Endothelial cell of umbilical vein (primary cell): ENCODE measurements around the gene PDS5B. TPM values are rescaled to one million over a fixed set of nuclear protein-coding genes. Genes with fewer than 3 reads are reported as not detected.

Experiments used
- BruUV-seq: library from RNA; stranded (reverse); fragments of 400-500 nt; replicated peaks from 2 replicates; lab custom pipeline; 2021; lab: Mats Ljungman, UMichigan
- CTCF ChIA-PET: fragments of 300-600, 350-600 bp; sonication (Branson Sonifier 250); formaldehyde crosslinking; loops from one replicate; lab custom pipeline; 2021; ENCODE audit warnings: antibody characterized with exemption, inconsistent platforms; lab: Charles Lee
- POLR2A ChIA-PET: fragments of 300-600, 350-600 bp; sonication (Branson Sonifier 250); formaldehyde crosslinking; loops from one replicate; lab custom pipeline; 2021; ENCODE audit warnings: antibody characterized with exemption, inconsistent platforms; lab: Charles Lee
- DNase-seq: peaks from one replicate; pipeline ENCODE4 v3.0.0-alpha.2; 2011; ENCODE audit warnings: low read depth, low spot score
- FAIRE-seq: peaks from 2 replicates; lab custom pipeline; 2011; peaks lifted over from hg19 to GRCh38; lab: Jason Lieb, UNC
- H2AFZ ChIP-seq: 2 replicates; pipeline ENCODE4 v1.6.0; 2012; ENCODE audit warnings: low read depth, low read length, control low read depth, inconsistent platforms
- H3K27ac ChIP-seq: 2 replicates; pipeline ENCODE4 v1.5.1; 2011; ENCODE audit warnings: low read depth, mild to moderate bottlenecking, control low read depth, low read length, moderate library complexity; ENCODE audit not compliant: insufficient read depth
- H3K27me3 ChIP-seq, 2 experiments: 2 replicates each; pipeline versions ENCODE4 v1.6.0 to v1.6.1; 2011; ENCODE audit warnings: low read length in 2 of 2, mixed read lengths in 1 of 2; ENCODE audit not compliant: control insufficient read depth in 2 of 2, insufficient read depth in 2 of 2
- H3K36me3 ChIP-seq, 2 experiments: 2 replicates in 1 of 2; 3 replicates in 1 of 2; pipeline ENCODE4 v1.5.1; 2011; ENCODE audit warnings: low read length in 2 of 2, mild to moderate bottlenecking in 1 of 2, moderate library complexity in 1 of 2; ENCODE audit not compliant: control insufficient read depth in 2 of 2, insufficient read depth in 2 of 2; ENCODE audit errors: extremely low read depth in 1 of 2
- H3K4me1 ChIP-seq: 3 replicates; pipeline ENCODE4 v1.5.1; 2011; ENCODE audit warnings: mild to moderate bottlenecking, low read length; ENCODE audit not compliant: control insufficient read depth, insufficient read depth; ENCODE audit errors: extremely low read depth
- H3K4me2 ChIP-seq: 2 replicates; pipeline ENCODE4 v1.6.1; 2011; ENCODE audit warnings: low read length, control low read depth, mixed read lengths; ENCODE audit not compliant: insufficient read depth
- H3K4me3 ChIP-seq, 3 experiments: fragments of 200-600 bp in 1 of 3; sonication (generic), shearing (Covaris generic) in 1 of 3; replicated peaks in 1 of 3; 2 replicates each; pipeline ENCODE4 v1.5.1; 2011 to 2016; ENCODE audit warnings: control low read depth in 3 of 3, low read length in 3 of 3, mild to moderate bottlenecking in 2 of 3, inconsistent platforms in 1 of 3, low read depth in 1 of 3, moderate library complexity in 1 of 3; ENCODE audit not compliant: insufficient read depth in 1 of 3
- H3K79me2 ChIP-seq: 2 replicates; pipeline ENCODE4 v1.6.0; 2012; ENCODE audit warnings: low read length, inconsistent platforms; ENCODE audit not compliant: control insufficient read depth, insufficient read depth
- H3K9ac ChIP-seq: replicated peaks from 2 replicates; pipeline ENCODE3; 2011; ENCODE audit warnings: low read length, control low read depth; ENCODE audit not compliant: insufficient read depth; ENCODE audit errors: extremely low read depth
- H3K9me1 ChIP-seq: replicated peaks from 3 replicates; pipeline ENCODE4 v1.6.0; 2011; ENCODE audit warnings: mild to moderate bottlenecking, low read length; ENCODE audit not compliant: control insufficient read depth, insufficient read depth; ENCODE audit errors: extremely low read depth
- H3K9me3 ChIP-seq: replicated peaks from 2 replicates; pipeline ENCODE4 v1.5.1; 2012; ENCODE audit warnings: low read length, inconsistent platforms; ENCODE audit not compliant: control insufficient read depth, insufficient read depth
- H4K20me1 ChIP-seq: replicated peaks from 2 replicates; pipeline ENCODE3; 2011; ENCODE audit warnings: mild to moderate bottlenecking, low read length; ENCODE audit not compliant: control insufficient read depth, insufficient read depth; ENCODE audit errors: extremely low read depth
- CTCF ChIP-seq, 2 donors: IDR thresholded peaks; 1 replicate in 1 of 2; 2 replicates in 1 of 2; pipeline ENCODE4 v1.5.1; 2011; ENCODE audit warnings: low read length in 2 of 2, mild to moderate bottlenecking in 2 of 2, moderate library complexity in 2 of 2, control low read depth in 1 of 2, inconsistent platforms in 1 of 2, low read depth in 1 of 2; ENCODE audit not compliant: insufficient read depth in 1 of 2; ENCODE audit errors: extremely low read depth in 1 of 2
- EZH2 ChIP-seq: IDR thresholded peaks from 2 replicates; pipeline ENCODE4 v1.6.1; 2012; ENCODE audit warnings: borderline replicate concordance, low read depth, mild to moderate bottlenecking, moderate library complexity, low read length, inconsistent platforms; ENCODE audit not compliant: severe bottlenecking
- FOS ChIP-seq: IDR thresholded peaks from 2 replicates; pipeline ENCODE4 v1.6.1; 2011; ENCODE audit warnings: mild to moderate bottlenecking, low read length, moderate library complexity, borderline replicate concordance; ENCODE audit not compliant: insufficient read depth
- JUN ChIP-seq: IDR thresholded peaks from 2 replicates; pipeline ENCODE4 v1.6.1; 2011; ENCODE audit warnings: borderline replicate concordance, low read depth; ENCODE audit not compliant: insufficient read length, insufficient read depth
- MYC ChIP-seq: IDR thresholded peaks from one replicate; pipeline ENCODE4 v1.6.1; 2011; ENCODE audit warnings: mild to moderate bottlenecking, low read depth, low read length
- POLR2A ChIP-seq: IDR thresholded peaks from 2 replicates; pipeline ENCODE4 v1.6.1; 2012; ENCODE audit warnings: low read depth, mild to moderate bottlenecking, control low read depth, low read length
- POLR2AphosphoS5 ChIP-seq: IDR thresholded peaks from 2 replicates; pipeline ENCODE4 v1.6.1; 2012; ENCODE audit warnings: low read depth, mild to moderate bottlenecking, control low read depth, low read length, moderate library complexity; ENCODE audit not compliant: insufficient read depth
- dilution Hi-C: fragments of 300-500 bp; cut with MboI; formaldehyde crosslinking; loops from one replicate; pipeline ENCODE4 v1.15.0; 2019; ENCODE audit warnings: low sequenced_read_pairs; ENCODE audit not compliant: extremely low pct_ligation_motif_present
- intact Hi-C: fragments of 100-400 bp; cut with micrococcal nuclease; formaldehyde crosslinking; loops from one replicate; pipeline ENCODE4 v1.10.0; 2022
- polyA plus RNA-seq, 4 experiments: library from polyadenylated mRNA; depleted of rRNA in 3 of 4; stranded (reverse) in 3 of 4; unstranded in 1 of 4; fragments of >200 nt; gene quantifications; 2 replicates each; pipeline versions ENCODE4 v1.2.1 to v1.2.3, GENCODE V29; 2011 to 2012; ENCODE audit warnings: missing spikeins in 1 of 4
- total RNA-seq: library from RNA; stranded (reverse); gene quantifications from 2 replicates; pipeline ENCODE4 v1.2.3, GENCODE V29; 2021

Gene PDS5B
- total and polyA plus RNA-seq, 2 donors (not counting 3 experiments of a cell fraction or from before 2014, with no cell fraction given), result 3.9 to 40.3 TPM

- BruUV-seq, result TSS peak; percentile 78
- Histone ChIP-seq H3K27ac (peak overlapping the region; percentile 59), H3K79me2 (peaks cover 36% of the 10 kb centered on the region), H3K27me3 (peaks cover 0 to 1% of the 10 kb centered on the region in 2 experiments), H3K4me1 (peaks cover 20% of the 10 kb centered on the region), H3K9me3 (no peaks in the 10 kb centered on the region), H2AFZ (peak overlapping the region; percentile 100), H3K4me2 (peak overlapping the region; percentile 99), H3K9ac (peak overlapping the region; percentile 78), H3K36me3 (no peaks in the 10 kb centered on the region), H3K9me1 (no peaks in the 10 kb centered on the region), H3K4me3 (peak overlapping the region; percentile 35 to 90 (median 79)), H4K20me1 (peaks cover 3% of the 10 kb centered on the region)
- FAIRE-seq, result no peak
- intact Hi-C loops, result loop anchor here (1.0 to 10.0 kb wide), 14 partner anchors 47 to 1139 kb away; partner anchors contain the start of genes BRCA2, KL, N4BP2L2 and STARD13
- no peak for TF ChIP-seq POLR2AphosphoS5
- TF ChIP-seq FOS, result no peak
- no peak for TF ChIP-seq MYC
- no peak for TF ChIP-seq POLR2A
- no peak for TF ChIP-seq JUN
- TF ChIP-seq CTCF (IDR thresholded peaks at IDR 0.05; ENCODE audit: extremely low read depth in 1 of 2, insufficient read depth in 1 of 2, low read depth in 1 of 2, low read length in 2 of 2), result no peak
- TF ChIP-seq EZH2, result no peak
- DNase-seq, result no peak
- ChIA-PET POLR2A (interaction anchor here (1.0 kb wide), 1 partner anchor 957 kb away, joined by 3 read pairs; no protein-coding TSS in a partner anchor), CTCF (interaction anchor here (0.6 to 3.3 kb wide), 28 partner anchors 15 to 1492 kb away, joined by 3 to 30 read pairs (median 5); partner anchors contain the start of genes BRCA2, N4BP2L2 and ZAR1L)
- dilution Hi-C loops, result no loop called here
Observed at GRCh38 chr13:32585550-32586079, 637 bp upstream of the PDS5B start.
